ENCODE results near the gene GALNT8. TPM values are rescaled to one million over a fixed set of nuclear protein-coding genes. Genes with fewer than 3 reads are reported as not detected.

The GALNT8 gene
- total RNA-seq, 1 experiment from 2014 or later, result not detected

GRCh38 chr12:4820971-4821370 lies 100.8 kb downstream of the GALNT8 start:
- POLR2A ChIA-PET, result no interaction called here
- ATAC-seq (no peak), DNase-seq (ENCODE audit: low read depth, low spot score) (no peak)
- Histone ChIP-seq H3K9me3 (ENCODE audit: control insufficient read depth, insufficient read depth, low read depth, low read length) (no peaks in the 10 kb centered on the region), H3K4me3 (ENCODE audit: low read depth in 2 of 2, low read length in 2 of 2) (no peak overlapping the region), H3K36me3 (ENCODE audit: control insufficient read depth, insufficient read depth, low read length) (no peaks in the 10 kb centered on the region), H3K27ac (ENCODE audit: low read length) (no peak overlapping the region), H3K27me3 (ENCODE audit: control insufficient read depth, insufficient read depth, low read length) (peaks cover 4% of the 10 kb centered on the region), H3K4me1 (ENCODE audit: control insufficient read depth, insufficient read depth, low read length) (no peaks in the 10 kb centered on the region)
- no peak for TF ChIP-seq SIN3A (IDR thresholded peaks at IDR 0.05; ENCODE audit: borderline replicate concordance, insufficient read depth, low read depth, low read length)
- TF ChIP-seq, protein P1, sequence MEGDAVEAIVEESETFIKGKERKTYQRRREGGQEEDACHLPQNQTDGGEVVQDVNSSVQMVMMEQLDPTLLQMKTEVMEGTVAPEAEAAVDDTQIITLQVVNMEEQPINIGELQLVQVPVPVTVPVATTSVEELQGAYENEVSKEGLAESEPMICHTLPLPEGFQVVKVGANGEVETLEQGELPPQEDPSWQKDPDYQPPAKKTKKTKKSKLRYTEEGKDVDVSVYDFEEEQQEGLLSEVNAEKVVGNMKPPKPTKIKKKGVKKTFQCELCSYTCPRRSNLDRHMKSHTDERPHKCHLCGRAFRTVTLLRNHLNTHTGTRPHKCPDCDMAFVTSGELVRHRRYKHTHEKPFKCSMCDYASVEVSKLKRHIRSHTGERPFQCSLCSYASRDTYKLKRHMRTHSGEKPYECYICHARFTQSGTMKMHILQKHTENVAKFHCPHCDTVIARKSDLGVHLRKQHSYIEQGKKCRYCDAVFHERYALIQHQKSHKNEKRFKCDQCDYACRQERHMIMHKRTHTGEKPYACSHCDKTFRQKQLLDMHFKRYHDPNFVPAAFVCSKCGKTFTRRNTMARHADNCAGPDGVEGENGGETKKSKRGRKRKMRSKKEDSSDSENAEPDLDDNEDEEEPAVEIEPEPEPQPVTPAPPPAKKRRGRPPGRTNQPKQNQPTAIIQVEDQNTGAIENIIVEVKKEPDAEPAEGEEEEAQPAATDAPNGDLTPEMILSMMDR (IDR thresholded peaks at IDR 0.05), result no peak
- TF ChIP-seq TCF7L2 (IDR thresholded peaks at IDR 0.05; ENCODE audit: low read depth, low read length), result no peak
- TF ChIP-seq REST (IDR thresholded peaks at IDR 0.05; ENCODE audit: insufficient read depth in 1 of 2, low read depth in 2 of 2, low read length in 1 of 2), result no peak
- no peak for TF ChIP-seq POLR2AphosphoS5 (IDR thresholded peaks at IDR 0.05; ENCODE audit: low read depth, low read length)
- CTCF ChIA-PET, result no interaction called here
- intact Hi-C loops (cut with micrococcal nuclease; ENCODE audit: unreplicated experiment) (no loop called here), in situ Hi-C loops (cut with HindIII; ENCODE audit: low pct_unique_long_range_greater_than_20kb, low sequenced_read_pairs) (no loop called here)
- BruUV-seq (replicated peaks), result no TSS peak

Other genes with a start within 250 kb of the GALNT8 start
- gene RAD51AP1, start 181.5 kb upstream of the GALNT8 start, total RNA-seq (2021; ENCODE audit: unreplicated experiment), result 18.1 TPM
- gene DYRK4, start 158.2 kb upstream of the GALNT8 start, total RNA-seq (2021; ENCODE audit: unreplicated experiment), result 13.3 TPM
- 0.26 TPM for gene AKAP3, start 71.3 kb upstream of the GALNT8 start, total RNA-seq (2021; ENCODE audit: unreplicated experiment)
- gene NDUFA9, start 71.3 kb upstream of the GALNT8 start, total RNA-seq (2021; ENCODE audit: unreplicated experiment), result 74.0 TPM
- gene KCNA1, start 189.5 kb downstream of the GALNT8 start, total RNA-seq (2021; ENCODE audit: unreplicated experiment), result not detected